ENCODE results near the gene PALLD.
"Not testable (repeated sequence)": the region's sequence is repeated elsewhere in the genome, so short reads cannot be mapped to it uniquely, and the experiment has no call there.

PALLD gene

GRCh38 chr4:168725930-168726329, 229.1 kb downstream of the PALLD start:
- Histone ChIP-seq H3K9me3 (ENCODE audit: insufficient read depth, low read length, severe bottlenecking) (no peaks in the 10 kb centered on the region), H4K20me1 (ENCODE audit: insufficient read depth, low read length) (no peaks in the 10 kb centered on the region), H3K4me3 (ENCODE audit: low read depth in 1 of 2, low read length in 2 of 2) (no peak overlapping the region), H3K27me3 (ENCODE audit: insufficient read depth, low read length, poor library complexity) (no peaks in the 10 kb centered on the region), H2AFZ (ENCODE audit: low read depth, low read length) (no peak overlapping the region), H3K4me2 (ENCODE audit: insufficient read depth, low read length) (no peak overlapping the region), H3K79me2 (ENCODE audit: insufficient read depth, low read length) (no peaks in the 10 kb centered on the region), H3K27ac (ENCODE audit: low read length) (no peak overlapping the region), H3K4me1 (ENCODE audit: insufficient read depth, low read length) (no peaks in the 10 kb centered on the region), H3K9ac (ENCODE audit: low read depth, low read length) (no peak overlapping the region), H3K36me3 (ENCODE audit: insufficient read depth, low read length) (no peaks in the 10 kb centered on the region)
- DNase-seq (no peak), ATAC-seq (ENCODE audit: insufficient read depth, low read depth) (no peak)
- no peak for TF ChIP-seq EZH2 (IDR thresholded peaks at IDR 0.05; ENCODE audit: borderline replicate concordance, low read depth, low read length, severe bottlenecking)
- TF ChIP-seq, protein P1, sequence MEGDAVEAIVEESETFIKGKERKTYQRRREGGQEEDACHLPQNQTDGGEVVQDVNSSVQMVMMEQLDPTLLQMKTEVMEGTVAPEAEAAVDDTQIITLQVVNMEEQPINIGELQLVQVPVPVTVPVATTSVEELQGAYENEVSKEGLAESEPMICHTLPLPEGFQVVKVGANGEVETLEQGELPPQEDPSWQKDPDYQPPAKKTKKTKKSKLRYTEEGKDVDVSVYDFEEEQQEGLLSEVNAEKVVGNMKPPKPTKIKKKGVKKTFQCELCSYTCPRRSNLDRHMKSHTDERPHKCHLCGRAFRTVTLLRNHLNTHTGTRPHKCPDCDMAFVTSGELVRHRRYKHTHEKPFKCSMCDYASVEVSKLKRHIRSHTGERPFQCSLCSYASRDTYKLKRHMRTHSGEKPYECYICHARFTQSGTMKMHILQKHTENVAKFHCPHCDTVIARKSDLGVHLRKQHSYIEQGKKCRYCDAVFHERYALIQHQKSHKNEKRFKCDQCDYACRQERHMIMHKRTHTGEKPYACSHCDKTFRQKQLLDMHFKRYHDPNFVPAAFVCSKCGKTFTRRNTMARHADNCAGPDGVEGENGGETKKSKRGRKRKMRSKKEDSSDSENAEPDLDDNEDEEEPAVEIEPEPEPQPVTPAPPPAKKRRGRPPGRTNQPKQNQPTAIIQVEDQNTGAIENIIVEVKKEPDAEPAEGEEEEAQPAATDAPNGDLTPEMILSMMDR (IDR thresholded peaks at IDR 0.05; ENCODE audit: borderline replicate concordance, extremely low read depth, low read length, poor library complexity, severe bottlenecking), result no peak

DNA sequence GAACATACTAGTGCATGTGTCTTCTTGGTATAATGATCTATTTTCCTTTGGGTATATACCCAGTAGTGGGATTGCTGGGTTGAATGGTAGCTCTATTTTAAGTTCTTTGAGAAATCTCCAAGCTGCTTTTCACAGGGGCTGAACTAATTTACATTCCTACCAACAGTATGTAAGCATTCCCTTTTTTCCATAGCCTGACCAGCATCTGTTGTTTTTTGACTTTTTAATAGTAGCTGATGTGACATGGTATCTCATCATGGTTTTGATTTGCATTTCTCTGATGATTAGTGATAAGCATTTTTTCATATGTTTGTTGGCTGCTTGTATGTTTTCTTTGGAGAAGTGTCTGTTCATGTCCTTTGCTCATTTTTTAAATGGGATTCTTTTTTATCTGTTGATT, 230.3 kb downstream of the PALLD start:
- ATAC-seq (ENCODE audit: insufficient read depth, low read depth); H3K27me3 ChIP-seq (ENCODE audit: insufficient read depth, low read length, poor library complexity); H3K4me2 ChIP-seq (ENCODE audit: insufficient read depth, low read length); H3K79me2 ChIP-seq (ENCODE audit: insufficient read depth, low read length); H3K4me1 ChIP-seq (ENCODE audit: insufficient read depth, low read length); H2AFZ ChIP-seq (ENCODE audit: low read depth, low read length); H4K20me1 ChIP-seq (ENCODE audit: insufficient read depth, low read length); H3K9me3 ChIP-seq (ENCODE audit: insufficient read depth, low read length, severe bottlenecking); DNase-seq; H3K4me3 ChIP-seq (ENCODE audit: low read depth in 1 of 2, low read length in 2 of 2); H3K9ac ChIP-seq (ENCODE audit: low read depth, low read length); H3K27ac ChIP-seq (ENCODE audit: low read length); H3K36me3 ChIP-seq (ENCODE audit: insufficient read depth, low read length): not testable (repeated sequence)

DNA sequence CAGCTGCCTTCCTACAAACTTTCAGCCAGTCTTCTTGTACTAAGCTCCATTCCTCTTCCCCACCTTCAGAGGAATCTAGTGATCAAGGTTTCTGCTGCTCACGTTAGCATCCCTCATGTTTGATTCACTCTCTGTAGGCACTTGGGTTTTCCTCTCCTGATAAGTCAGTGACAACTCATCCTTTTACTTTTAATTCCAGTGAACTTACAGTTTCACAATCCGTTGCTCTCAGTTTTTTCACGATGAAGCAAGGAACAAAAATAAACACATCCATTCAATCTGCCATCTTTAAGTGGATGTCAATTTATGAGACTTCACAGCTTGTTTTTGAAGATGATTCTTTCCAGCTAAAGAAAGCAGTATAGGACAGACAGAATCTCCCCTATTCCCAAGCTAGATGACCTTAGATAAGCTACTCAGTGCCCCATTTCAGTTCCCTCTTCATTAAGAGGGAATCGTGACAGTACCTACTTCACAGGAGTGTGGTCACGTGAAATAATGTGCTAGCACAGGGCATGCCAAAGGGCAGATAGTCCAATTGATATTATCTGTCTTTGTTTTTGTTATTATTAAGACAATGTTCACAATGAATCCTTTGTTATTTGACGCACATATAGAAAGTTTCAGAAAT, 234.3 kb downstream of the PALLD start:
- DNase-seq, result no peak
- Histone ChIP-seq H3K27ac (ENCODE audit: low read length) (no peak overlapping the region), H3K9me3 (ENCODE audit: insufficient read depth, low read length, severe bottlenecking) (no peaks in the 10 kb centered on the region)

GRCh38 chr4:168731706-168732414, 235.0 kb downstream of the PALLD start:
- Histone ChIP-seq H3K79me2 (ENCODE audit: insufficient read depth, low read length) (no peaks in the 10 kb centered on the region), H3K27ac (ENCODE audit: low read length) (no peak overlapping the region), H2AFZ (ENCODE audit: low read depth, low read length) (no peak overlapping the region), H4K20me1 (ENCODE audit: insufficient read depth, low read length) (no peaks in the 10 kb centered on the region), H3K4me3 (ENCODE audit: low read depth in 1 of 2, low read length in 2 of 2) (no peak overlapping the region), H3K4me1 (ENCODE audit: insufficient read depth, low read length) (no peaks in the 10 kb centered on the region), H3K27me3 (ENCODE audit: insufficient read depth, low read length, poor library complexity) (no peaks in the 10 kb centered on the region), H3K36me3 (ENCODE audit: insufficient read depth, low read length) (no peaks in the 10 kb centered on the region), H3K9me3 (ENCODE audit: insufficient read depth, low read length, severe bottlenecking) (no peaks in the 10 kb centered on the region), H3K4me2 (ENCODE audit: insufficient read depth, low read length) (no peak overlapping the region), H3K9ac (ENCODE audit: low read depth, low read length) (no peak overlapping the region)
- TF ChIP-seq, protein P1 (IDR thresholded peaks at IDR 0.05; ENCODE audit: borderline replicate concordance, extremely low read depth, low read length, poor library complexity, severe bottlenecking), result no peak
- no peak for TF ChIP-seq EZH2 (IDR thresholded peaks at IDR 0.05; ENCODE audit: borderline replicate concordance, low read depth, low read length, severe bottlenecking)
- DNase-seq (no peak), ATAC-seq (ENCODE audit: insufficient read depth, low read depth) (no peak)

More for the DNA sequence above, 234.3 kb downstream of the PALLD start:
- H3K9ac ChIP-seq (ENCODE audit: low read depth, low read length), result no peak overlapping the region
- H3K27me3 ChIP-seq (ENCODE audit: insufficient read depth, low read length, poor library complexity), result no peaks in the 10 kb centered on the region
- no peak overlapping the region for H2AFZ ChIP-seq (ENCODE audit: low read depth, low read length)
- no peaks in the 10 kb centered on the region for H3K79me2 ChIP-seq (ENCODE audit: insufficient read depth, low read length)
- no peaks in the 10 kb centered on the region for H3K4me1 ChIP-seq (ENCODE audit: insufficient read depth, low read length)
- no peaks in the 10 kb centered on the region for H4K20me1 ChIP-seq (ENCODE audit: insufficient read depth, low read length)
- no peak for TF ChIP-seq EZH2 (IDR thresholded peaks at IDR 0.05; ENCODE audit: borderline replicate concordance, low read depth, low read length, severe bottlenecking)
- TF ChIP-seq, protein P1 (IDR thresholded peaks at IDR 0.05; ENCODE audit: borderline replicate concordance, extremely low read depth, low read length, poor library complexity, severe bottlenecking), result no peak
- H3K36me3 ChIP-seq (ENCODE audit: insufficient read depth, low read length), result no peaks in the 10 kb centered on the region
- ATAC-seq (ENCODE audit: insufficient read depth, low read depth), result no peak
- no peak overlapping the region for H3K4me3 ChIP-seq (ENCODE audit: low read depth in 1 of 2, low read length in 2 of 2)
- H3K4me2 ChIP-seq (ENCODE audit: insufficient read depth, low read length), result no peak overlapping the region
